Measurements from ENCODE around the gene KLHL7.
A peak's percentile ranks its signal among the peaks of the same experiment; 100 is the strongest.
"Not testable (repeated sequence)": the region's sequence is repeated elsewhere in the genome, so short reads cannot be mapped to it uniquely, and the experiment has no call there.

Gene KLHL7

GRCh38 chr7:23108995-23109394, 3.4 kb downstream of the KLHL7 start:
- DNase-seq, result no peak

- no peak for DNase-seq
Measured at GRCh38 chr7:23109470-23109869, 3.9 kb downstream of the KLHL7 start.

- DNase-seq, result no peak
Measured at GRCh38 chr7:23114896-23115295, 9.3 kb downstream of the KLHL7 start.

GRCh38 chr7:23115991-23116390, 10.4 kb downstream of the KLHL7 start:
- DNase-seq, result no peak

- no peak for DNase-seq
Measured at GRCh38 chr7:23117841-23118240, 12.3 kb downstream of the KLHL7 start.

GRCh38 chr7:23120106-23120505, 14.5 kb downstream of the KLHL7 start:
- DNase-seq, result no peak

GRCh38 chr7:23121165-23121564, 15.6 kb downstream of the KLHL7 start:
- no peak for DNase-seq

GRCh38 chr7:23123007-23123406, 17.4 kb downstream of the KLHL7 start:
- no peak for DNase-seq

GRCh38 chr7:23123465-23123864, 17.9 kb downstream of the KLHL7 start:
- DNase-seq, result no peak

GRCh38 chr7:23129036-23129435, 23.5 kb downstream of the KLHL7 start:
- no peak for DNase-seq

GRCh38 chr7:23131799-23132198, 26.2 kb downstream of the KLHL7 start:
- not testable (repeated sequence) for DNase-seq

GRCh38 chr7:23133797-23134196, 28.2 kb downstream of the KLHL7 start:
- DNase-seq, result no peak

- no peak for DNase-seq
Measured at GRCh38 chr7:23135755-23136154, 30.2 kb downstream of the KLHL7 start.

GRCh38 chr7:23136216-23136615, 30.6 kb downstream of the KLHL7 start:
- DNase-seq, result no peak

GRCh38 chr7:23157679-23158078, 52.1 kb downstream of the KLHL7 start:
- no peak for DNase-seq

- DNase-seq, result no peak
Measured at GRCh38 chr7:23158546-23158945, 53.0 kb downstream of the KLHL7 start.

GRCh38 chr7:23161482-23161881, 55.9 kb downstream of the KLHL7 start:
- no peak for DNase-seq

GRCh38 chr7:23164846-23165245, 59.3 kb downstream of the KLHL7 start:
- DNase-seq, result no peak

GRCh38 chr7:23165316-23165715, 59.7 kb downstream of the KLHL7 start:
- DNase-seq, result no peak

- no peak for DNase-seq
Measured at GRCh38 chr7:23167691-23168090, 62.1 kb downstream of the KLHL7 start.

GRCh38 chr7:23168111-23168885, 62.7 kb downstream of the KLHL7 start:
- no peak for DNase-seq

GRCh38 chr7:23175938-23176337, 70.4 kb downstream of the KLHL7 start:
- DNase-seq, result no peak

- DNase-seq, result peak; percentile 98
Measured at GRCh38 chr7:23181684-23182553, 76.3 kb downstream of the KLHL7 start, which contains the start of gene NUP42. Gene NUP42 (plus strand): TSS chr7:23182048. CDS start chr7:23182086, 38 bp downstream.
